Fibroblast of skin of abdomen (primary cell): Measurements from ENCODE around the gene ZBTB22.

Source experiments
- DNase-seq: peaks from one replicate; pipeline ENCODE4 v3.0.0-alpha.2; 2013

Gene ZBTB22

DNA sequence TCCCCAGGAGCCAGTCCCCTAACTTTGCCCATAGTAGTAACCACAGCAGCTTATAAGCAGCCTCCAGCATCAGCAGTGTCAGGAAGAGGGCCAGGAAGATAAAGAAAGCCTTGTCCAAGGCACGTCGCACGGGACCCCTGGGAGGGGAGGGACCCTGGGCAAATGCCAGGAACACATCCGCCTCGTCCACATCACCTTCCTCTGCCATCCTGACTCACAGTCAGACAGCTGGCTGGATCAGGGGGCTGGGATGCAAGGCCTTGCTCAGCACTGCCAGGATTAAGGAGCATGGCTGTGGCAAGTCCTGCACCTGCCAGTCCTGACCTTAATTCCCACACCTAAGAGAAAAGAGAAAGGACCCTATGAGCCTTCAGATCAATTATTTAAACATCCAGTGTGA is 11.5 kb upstream of the ZBTB22 start:
- no peak for DNase-seq

DNA sequence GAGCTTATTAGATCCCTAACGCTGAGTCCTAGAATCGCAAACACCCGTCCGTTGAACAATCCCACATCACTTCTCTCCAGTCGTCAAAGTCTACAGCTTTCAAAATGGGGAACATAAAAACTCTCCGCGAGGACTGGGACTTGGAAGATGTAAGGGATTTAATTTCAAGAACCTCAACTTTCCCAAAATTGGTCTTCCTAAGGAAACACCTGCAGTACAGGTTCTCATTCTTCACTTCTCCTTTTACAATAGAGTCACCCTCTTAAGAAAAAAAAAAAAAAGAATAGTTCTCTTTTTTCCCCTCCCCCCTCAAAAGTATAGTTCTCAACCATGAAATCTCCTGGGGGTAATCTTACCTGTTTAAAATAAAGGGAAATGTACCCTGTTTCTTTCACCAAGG is 6.6 kb upstream of the ZBTB22 start:
- no peak for DNase-seq

DNA sequence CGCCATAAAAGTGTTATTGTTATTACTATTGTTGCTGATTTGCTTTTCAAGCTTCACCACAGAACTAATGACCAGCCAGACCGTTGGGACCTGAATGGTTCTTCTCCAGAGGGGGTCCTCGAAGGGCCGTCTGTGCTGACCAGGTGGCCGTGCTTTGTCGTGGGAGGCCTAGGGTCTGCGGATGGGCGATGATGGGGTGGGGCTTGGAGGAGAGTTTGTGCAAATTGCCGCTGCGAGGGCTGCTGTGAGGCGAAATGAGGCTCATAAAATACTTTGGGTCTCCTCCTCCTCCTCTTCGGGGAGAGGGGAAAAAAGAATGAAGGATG is 6.0 kb upstream of the ZBTB22 start:
- no peak for DNase-seq

DNA sequence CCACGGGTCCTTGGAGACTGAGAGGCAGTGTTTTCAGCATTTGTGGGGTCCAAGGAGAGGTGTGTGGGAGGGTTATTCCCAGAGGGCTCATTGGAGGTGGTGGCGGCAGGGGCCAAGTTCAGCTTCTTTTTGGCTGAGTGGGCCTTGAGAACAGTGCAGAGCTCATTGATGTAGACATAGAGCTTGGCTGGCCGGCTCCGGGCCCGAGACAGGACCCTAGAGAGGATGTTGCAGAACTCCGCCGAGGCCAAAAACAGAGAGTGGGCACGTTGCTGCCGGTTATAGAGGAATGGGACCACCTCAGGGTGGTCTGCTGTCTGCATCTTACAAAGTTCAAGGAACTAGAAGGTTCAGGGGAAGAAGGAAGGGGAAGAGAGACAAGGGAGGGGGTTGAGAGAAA is 3.7 kb upstream of the ZBTB22 start:
- no peak for DNase-seq

DNA sequence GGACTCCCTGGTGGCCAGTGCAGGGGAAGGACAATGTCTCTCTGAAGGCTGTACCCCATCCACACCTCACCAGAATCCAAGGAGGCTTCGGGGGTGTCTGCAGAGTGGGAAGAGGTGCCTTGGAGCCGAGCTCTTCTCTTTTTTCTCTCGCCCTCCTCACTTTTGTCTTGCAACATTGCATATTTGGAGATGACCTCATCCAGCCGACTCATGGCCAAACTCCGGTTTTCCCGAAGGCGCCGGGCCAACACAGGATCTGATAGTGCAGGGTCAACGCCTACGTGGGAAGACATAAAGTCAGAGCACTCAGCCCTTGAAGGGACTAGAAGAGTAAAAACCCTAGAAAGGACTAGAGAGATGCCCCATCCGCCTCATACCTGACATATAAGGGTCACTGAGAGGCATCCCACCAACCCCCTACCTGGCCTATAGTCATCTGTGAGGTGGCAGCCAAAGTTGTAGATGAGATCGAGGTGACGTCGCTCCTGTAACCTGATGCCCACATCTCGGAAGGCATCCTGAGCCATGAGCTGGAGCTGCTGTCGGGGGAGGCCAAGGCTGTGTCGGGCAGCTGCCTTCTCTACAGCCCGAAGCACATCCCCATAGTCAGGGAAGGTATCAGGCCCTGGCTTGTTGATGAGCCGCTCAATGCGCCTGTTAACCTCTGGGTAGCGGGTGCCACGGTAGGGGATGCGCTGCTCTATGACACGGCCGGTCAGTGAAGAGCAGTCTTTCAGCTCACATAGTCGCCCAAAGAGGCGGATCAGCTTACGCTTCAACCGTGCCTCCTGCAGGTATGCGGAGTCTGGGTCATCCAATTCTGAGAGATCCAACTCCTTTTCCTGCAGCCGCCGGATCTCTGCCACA is 3.0 kb upstream of the ZBTB22 start:
- peak; percentile 78 for DNase-seq

DNA sequence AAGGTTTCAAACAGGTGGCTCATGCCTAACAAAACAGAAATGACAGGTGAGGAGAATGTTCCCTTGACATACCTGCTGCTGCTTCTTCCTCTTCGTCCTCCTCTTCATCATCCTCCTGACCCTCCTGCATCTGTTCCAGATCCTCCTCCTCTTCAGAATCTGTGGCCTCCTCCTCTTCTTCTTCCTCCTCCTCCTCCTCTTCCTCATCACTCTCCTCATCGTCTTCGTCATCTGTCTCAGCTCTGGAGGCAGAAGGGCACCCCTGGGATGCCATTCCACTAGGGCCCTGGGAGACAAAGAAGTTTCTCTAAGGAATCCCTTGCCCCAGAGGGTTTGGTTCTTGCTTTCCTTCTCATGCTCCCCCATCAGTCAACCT is 2.4 kb upstream of the ZBTB22 start:
- DNase-seq: no peak

DNA sequence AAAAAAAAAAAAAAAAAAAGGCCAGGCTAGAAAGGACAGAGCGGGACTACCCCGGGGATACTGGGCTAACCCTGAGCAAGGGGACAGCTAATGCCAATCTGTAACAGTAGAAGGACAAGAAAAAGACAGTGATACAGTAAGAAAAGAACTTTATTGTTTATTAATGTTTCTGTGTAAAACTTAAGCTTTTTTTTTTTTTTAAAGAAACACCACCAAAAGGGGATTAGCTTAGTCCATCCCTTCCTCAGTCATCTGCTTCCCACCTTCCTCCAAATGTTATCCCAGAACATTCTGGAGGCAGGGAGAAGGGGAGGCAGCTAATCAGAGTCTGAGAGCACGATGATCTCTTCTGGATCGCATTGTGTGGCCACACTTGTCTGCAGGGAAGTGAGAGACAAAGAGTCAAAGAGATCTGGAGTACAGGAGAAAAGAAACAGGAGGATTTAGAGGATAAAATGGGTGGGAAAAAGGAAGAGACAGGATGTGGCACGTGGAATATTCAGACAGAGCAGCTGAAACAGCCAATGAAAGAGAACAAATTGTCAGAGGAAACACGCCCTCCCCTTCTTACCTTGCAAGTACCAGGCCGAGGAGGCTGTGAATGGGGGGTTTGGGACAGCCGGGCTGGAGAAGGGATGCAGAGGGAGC is 1.0 kb upstream of the ZBTB22 start:
- no peak for DNase-seq

DNA sequence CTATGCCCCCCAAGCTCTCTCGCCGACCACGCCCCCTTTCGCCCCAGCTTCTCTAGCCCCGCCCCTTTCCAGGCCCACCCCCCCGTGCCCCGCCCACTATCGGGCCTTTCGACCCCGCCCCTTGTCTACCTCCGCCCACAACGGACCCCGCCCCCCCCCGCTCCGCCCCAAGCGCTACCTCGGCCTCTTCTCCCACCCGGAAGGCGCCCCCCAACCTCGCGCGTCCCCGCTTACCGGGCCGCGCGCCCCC is 200 bp downstream of the ZBTB22 start:
- no peak for DNase-seq

DNA sequence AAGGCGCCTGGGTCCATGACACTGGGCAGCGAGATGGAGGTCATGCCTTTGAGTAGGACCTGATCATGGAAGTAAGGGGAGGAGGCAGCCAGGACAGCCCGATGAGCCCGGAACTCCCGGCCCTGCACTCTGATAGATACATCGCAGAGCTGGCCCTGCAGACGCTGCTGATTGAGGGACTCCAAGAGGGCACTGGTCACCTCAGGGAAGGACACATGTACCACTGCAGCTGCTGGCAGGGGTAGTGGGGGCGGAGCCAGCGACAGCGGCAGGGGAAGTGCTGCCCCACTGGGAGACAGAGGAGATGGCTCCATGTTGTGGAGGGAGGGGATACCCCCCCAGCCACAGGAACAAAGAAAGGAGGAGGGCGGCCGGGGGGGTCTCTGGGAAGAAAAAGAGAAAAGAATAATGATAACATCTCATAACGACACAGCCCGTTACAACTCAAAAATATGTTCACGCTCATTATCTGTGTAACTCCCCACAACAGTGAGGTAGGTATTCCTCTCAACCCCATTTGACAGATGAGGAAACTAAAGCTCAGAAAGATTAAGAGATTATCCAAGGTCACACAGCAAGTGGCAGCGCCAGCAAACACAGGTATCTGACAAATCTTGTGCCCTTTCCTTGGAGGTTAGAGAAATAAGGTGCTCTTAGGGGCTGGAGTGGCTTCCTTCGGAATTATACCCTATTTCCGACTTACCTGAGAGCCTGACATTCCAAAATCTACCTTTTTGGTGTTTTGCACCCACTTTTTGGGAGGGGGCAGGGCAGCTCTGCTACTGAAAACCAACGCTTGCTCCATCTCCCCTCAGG is 733 bp downstream of the ZBTB22 start:
- no peak for DNase-seq

DNA sequence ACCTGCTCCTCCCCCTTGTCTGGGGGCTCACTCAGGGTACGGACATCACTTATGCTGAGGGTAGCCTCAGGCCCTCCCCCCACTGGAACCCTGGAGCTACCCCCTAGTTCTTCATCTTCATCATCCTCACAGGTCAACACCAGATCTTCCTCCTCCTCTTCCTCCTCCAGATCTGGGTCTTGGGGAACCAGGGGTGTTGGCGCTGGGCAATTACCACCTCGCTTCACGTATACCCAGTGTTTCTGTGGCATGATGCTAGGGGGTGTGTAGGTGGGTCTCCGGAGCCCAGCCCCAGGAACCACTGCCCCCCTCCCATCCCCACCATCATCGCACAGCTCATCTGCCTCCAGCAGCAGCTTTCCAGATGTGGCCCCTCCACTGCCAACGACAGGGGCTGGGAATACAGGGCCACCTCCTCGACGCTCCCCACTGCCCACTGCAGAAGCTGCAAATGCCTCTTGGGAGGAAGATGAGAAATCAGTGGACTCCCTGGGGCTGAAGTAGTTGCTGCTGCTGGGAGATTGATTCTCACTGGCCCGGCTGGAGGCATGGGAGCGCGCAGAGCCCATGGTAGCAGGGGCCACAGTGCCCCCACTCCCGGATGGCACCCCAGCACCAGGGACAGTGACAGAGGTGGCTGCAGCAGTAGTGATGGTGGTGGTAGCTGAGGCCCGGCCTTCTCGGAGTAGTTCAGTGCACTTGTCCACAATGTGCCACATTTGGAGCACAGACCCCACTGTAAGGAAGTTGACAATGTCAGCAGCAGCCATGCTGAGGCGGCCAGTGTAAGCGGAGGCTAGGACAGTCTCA is 1.5 kb downstream of the ZBTB22 start:
- no peak for DNase-seq

DNA sequence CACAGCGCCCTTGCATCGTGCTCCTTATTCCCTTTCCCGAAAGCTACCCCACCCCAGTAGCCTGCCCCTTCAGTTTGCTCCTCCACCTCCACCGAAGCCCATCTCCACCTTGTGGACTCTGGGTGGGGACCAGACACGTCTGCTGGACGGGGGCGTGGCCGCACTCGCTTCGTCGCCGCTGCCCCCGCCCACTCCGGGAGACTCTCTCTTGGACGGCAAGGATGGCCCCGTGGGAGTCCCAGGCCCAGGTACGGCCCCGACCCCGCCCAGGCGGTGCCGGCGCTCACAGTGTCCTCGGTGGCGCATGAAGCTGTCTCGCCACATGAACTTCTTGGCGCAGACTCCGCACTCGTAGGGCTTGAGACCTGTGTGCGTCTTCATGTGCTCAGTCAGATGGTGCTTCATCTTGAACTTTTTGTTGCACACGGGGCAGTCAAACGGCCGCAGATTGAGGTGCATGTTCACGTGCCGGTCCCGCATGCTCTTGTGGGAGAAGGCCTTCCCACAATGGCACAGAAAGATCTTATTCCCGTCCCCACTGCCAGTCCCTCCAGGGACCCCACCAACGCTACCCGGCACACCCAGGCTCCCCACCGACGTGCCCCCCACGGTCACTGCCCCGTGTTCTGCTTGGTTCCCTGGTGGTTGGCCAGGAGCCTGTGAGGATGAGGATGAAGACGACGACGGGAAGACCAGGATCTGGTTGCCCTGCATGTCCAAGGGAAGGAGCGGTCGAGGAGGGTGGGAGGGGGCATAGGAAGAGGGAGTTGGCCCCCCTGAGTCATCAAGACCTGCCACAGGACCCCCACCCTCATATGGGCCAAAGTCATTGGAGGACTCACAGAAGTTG is 2.4 kb downstream of the ZBTB22 start:
- DNase-seq: no peak

DNA sequence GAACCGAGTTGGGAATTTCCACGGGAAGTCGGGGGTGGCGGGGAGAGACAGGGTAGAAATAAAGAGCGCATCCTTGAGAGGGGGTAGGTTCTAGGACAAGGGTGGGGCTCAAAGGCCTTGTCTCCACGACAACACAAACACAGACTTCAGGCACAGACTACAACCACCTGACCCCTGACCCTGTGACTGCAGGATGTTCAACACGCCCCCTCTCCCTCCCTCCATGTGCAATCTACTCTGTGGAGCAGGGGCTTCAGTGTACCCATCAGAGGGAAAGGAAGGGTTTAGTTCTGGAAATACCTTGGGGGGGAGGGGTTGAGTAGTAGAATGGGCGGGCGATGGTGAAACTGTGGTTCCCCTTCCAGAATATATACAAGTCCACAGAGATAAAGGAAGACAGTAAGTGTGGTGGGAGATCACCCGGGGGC is 3.0 kb downstream of the ZBTB22 start:
- peak; percentile 77 for DNase-seq

DNA sequence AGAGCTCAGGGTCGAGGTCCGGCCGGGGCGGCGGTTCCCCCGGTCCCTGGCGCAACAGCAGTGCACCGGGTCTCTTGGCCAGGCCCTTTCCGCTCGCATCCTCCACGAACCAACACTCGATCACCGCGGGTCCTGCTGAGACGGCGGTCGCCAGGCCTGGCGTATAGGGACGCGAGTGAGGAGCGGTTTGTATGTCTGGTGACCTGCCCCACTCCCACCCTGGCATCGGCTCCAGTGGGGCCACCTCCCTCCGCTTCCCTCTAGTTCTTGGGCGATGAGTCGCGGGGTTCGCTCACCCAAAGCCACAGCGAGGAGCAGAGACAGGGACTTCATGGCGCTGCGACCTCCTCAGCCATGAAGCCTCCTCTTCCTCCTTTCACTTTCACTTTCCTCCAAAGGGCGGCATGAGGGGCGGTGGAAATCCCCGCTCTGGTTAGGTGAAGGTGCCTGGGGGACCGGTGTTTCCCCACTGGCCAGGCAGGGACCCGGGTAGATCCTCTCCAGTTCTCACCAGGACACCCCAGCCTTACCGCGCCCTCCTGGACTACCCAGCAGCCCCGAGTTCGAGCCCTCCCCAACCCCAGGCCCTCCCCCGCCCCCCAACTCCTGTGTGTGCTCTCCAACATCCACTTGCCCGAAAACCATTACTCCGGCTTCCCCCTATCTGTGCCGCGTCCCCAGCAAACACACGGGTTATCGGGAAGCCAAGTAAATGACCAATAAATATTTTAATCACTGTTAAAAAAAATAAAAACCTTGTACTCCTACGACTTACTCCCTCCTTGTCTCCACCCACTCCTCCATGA is 3.6 kb downstream of the ZBTB22 start, which contains the start of gene TAPBP:
TAPBP (minus strand) TSS at position 370 of the 806 bp plus-strand sequence; CDS start at position 333, 37 bp downstream.
- peak; percentile 55 for DNase-seq

DNA sequence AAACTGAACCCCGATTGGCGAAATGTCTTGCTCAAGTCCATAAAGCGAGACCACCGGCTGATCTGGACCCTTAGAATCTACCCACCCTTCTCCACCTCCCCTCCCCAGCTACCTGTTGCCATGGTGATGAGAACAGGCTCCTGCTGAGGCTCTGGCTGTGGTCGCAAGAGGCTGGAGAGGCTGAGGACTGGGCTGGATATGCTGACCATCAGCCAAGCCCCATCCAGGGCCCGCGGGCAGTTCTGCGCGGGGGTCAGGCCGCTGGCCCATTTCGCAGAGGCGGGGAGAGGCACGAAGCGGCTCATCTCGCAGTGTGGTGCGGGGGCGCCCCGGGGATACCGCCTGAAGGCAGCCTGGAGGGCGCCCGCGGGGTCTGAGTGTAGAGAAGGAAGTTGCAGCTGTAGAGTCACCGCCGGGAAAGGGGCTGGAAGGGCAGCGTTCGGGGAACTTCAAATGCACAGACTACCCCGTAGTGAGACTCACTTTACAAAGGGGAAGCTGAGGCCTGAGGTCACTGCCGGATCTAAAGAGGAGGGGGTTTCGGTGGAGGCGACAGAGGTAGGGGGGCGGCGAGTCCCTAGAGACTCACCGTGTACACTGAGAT is 4.3 kb downstream of the ZBTB22 start:
- DNase-seq: peak; percentile 11

DNA sequence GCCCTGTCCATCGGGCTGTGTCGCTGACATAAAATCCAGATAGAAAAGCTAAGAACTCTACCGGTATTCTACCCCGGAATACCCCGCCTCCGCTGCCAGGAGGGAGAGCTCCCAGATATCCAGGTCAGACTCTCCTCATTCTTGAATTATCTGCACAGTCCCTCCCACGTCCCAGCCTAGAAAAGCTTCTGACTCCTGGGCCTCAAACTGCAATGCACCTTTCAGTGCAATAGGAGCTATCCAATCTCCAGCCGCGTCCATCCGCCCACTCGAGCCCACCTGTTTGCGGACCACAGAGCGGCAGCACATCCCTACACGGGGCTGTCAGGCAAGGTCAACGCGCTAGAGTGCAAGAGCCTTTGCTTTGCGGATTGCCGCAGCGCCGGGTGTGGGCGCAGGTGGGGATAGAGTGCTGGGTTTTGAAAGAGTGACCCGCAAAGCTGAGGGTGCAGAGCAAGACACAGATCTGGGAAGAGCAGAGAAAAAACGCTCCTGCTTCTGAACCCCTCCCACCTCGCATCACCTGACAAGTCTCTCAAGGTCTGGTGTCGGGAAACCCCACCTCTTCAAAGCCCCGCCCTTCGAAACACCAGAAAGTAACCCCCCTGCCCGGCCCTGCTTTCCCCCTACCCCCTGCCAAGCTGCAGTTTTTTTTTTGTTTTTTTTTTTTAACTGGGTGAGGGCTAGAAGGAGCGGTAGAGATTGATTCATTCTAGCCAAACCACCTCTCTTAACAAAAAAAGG is 5.0 kb downstream of the ZBTB22 start:
- peak; percentile 48 for DNase-seq

DNA sequence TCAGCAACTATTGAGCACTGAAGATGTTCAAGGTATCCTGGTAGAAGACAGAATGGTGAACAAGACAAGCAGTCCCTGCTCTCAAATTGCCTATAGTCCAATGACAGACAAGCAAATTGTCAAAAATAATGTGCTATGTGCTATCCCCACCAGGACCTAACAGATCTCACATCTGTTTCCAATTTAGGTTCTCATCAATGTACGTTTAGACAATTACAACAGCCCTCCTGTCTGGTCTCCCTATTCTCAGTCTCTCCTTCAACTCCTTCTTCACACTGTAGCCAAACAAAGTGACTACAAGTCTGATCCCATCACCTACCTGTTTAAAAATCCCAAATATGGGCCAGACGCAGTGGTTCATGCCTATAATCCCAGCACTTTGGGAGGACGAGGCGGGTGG is 11.2 kb downstream of the ZBTB22 start:
- no peak for DNase-seq

DNA sequence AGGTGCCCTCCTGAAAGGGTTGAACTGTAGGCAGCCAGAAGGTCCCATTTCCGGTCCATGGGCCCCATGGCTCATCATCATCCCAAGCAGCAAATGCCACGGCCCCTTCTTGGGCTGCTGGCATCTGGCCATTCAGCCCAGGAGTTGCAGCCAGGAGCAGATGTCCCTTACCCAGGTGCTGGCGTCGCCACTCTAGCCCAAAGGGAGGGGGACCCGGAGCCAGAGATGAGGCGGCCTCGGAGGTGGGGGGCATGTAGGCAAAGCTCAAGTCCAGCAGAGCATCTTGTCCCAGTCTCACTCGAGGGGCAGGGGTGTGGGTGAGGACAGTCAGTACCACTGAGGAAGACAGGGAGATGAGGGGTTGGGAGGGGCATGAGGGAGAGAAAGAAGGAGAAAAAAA is 12.5 kb downstream of the ZBTB22 start:
- no peak for DNase-seq

DNA sequence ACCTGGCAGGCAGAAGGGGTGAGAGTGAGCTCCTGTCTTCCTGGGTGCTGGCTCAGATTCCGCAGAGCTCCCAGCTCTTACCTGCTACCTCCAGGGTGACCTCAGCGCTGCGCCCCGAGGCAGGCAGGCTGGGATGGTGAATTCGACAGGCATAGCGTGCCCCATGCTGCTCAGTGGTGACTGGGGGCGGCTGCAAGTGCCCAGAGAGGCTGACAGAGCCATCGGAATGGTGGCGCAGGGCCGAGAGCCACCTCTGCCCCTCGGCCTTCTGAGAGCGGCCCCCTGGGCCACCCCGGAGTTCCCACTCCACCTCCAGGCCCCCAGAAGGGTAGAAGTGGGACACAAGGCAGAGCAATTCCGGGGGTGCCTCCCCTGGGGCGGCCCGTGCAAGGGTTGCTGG is 13.3 kb downstream of the ZBTB22 start:
- no peak for DNase-seq

DNA sequence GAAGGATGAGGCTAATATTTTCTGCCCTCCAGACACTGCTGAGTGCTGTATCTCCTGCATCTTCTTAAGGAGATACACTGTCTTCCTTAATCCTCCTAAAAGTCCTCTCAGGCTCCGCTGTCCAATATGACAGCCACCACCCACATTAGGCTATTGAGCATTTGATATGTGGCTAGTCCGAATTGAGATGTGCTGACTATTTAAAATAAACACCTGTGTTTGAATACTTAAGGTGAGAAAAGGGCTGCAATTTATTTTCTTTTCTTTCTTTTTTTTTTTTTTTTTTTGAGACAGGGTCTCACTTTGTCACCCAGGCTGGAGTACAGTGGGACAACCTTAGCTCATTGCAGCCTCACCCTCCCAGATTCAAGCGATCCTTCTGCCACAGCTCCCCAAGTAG is 15.7 kb downstream of the ZBTB22 start:
- no peak for DNase-seq
